ENCODE data around the gene HSD17B1. TPM values are rescaled to one million over a fixed set of nuclear protein-coding genes. Genes with fewer than 3 reads are reported as not detected.
"Not testable (repeated sequence)": the region's sequence is repeated elsewhere in the genome, so short reads cannot be mapped to it uniquely, and the experiment has no call there.

HSD17B1 gene
- total RNA-seq, 6 experiments from 2014 or later, result 0.31 to 1.1 (median 0.87) TPM

DNA sequence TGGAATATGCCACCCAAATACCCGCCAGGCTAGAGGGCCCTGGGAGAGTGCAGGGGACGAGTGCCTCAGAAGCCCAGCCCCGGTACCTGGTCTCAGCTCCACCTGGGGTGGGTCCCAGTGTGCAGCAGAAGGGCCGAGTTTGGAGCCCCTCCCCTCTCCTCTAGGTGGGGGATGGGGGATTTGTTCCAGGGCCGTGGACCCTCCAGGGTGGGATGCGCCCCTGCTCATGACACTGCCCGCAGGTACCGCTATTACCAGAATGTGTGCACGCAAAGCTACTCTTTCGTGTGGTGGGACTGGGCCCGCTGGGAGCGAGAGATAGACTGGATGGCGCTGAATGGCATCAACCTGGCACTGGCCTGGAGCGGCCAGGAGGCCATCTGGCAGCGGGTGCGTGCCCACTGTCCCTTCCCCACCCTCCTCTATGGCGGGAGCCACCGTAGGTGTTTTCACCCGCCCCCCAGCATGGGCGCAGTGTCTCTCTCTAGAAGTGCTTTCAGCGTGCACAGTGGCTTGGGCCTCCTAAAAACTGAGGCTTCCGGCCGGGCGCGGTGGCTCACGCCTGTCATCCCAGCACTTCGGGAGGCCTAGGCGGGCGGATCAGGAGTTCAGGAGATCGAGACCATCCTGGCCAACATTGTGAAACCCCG is 15.4 kb upstream of the HSD17B1 start:
- Histone ChIP-seq H3K4me1 (peaks cover 0 to 39% (median 14%) of the 10 kb centered on the region in 4 donors), H3K27me3 (no peaks in the 10 kb centered on the region), H3K4me3 (peak overlapping the region; percentile 44 to 69 (median 64)), H3K9me3 (no peaks in the 10 kb centered on the region), H3K27ac (peak overlapping the region; percentile 89 to 100 (median 92)), H3K36me3 (peaks cover 0 to 16% (median 2%) of the 10 kb centered on the region in 4 donors)
- 67% methylated on average over 3 of the region's 31 CpGs for WGBS (ENCODE audit: insufficient coverage, low coverage, low lambda C conversion rate, missing lambda C conversion rate)
- intact Hi-C loops (cut with DNase I), result no loop called here
- TF ChIP-seq POLR2A (IDR thresholded peaks at IDR 0.05), result no peak
- TF ChIP-seq, protein P1, sequence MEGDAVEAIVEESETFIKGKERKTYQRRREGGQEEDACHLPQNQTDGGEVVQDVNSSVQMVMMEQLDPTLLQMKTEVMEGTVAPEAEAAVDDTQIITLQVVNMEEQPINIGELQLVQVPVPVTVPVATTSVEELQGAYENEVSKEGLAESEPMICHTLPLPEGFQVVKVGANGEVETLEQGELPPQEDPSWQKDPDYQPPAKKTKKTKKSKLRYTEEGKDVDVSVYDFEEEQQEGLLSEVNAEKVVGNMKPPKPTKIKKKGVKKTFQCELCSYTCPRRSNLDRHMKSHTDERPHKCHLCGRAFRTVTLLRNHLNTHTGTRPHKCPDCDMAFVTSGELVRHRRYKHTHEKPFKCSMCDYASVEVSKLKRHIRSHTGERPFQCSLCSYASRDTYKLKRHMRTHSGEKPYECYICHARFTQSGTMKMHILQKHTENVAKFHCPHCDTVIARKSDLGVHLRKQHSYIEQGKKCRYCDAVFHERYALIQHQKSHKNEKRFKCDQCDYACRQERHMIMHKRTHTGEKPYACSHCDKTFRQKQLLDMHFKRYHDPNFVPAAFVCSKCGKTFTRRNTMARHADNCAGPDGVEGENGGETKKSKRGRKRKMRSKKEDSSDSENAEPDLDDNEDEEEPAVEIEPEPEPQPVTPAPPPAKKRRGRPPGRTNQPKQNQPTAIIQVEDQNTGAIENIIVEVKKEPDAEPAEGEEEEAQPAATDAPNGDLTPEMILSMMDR (IDR thresholded peaks at IDR 0.05), result no peak
- ATAC-seq, result peak in 1 of 4 donors; percentile 0
- peak in 1 of 3 donors; percentile 60 for DNase-seq

DNA sequence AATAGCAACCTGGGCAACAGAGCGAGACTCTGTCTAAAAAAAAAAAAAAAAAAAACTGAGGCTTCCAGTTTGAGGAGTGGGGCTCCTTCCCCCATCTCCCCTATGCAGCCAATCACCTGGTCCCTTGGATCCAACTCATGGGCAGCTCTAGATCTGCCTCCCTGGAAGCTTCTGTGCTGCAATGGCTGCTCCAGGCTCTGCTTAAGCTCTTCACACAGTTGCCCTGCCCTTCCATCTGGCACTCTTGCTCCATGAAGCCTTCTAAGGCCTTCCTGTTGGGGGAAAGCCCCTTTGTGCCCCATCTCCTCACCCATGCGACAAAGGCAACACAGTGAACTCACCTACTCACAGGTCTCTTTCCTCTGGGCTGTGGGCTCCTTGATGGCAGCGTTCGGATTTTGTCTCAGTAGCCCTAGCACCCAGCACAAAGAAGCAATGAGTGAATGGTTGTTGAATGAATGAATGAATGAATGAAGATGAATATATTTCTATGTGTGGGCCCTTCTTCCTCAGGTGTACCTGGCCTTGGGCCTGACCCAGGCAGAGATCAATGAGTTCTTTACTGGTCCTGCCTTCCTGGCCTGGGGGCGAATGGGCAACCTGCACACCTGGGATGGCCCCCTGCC is 14.8 kb upstream of the HSD17B1 start:
- H3K4me3 ChIP-seq, result no peak overlapping the region
- no peak overlapping the region for H3K27ac ChIP-seq

GRCh38 chr17:42538482-42538881 is 14.2 kb upstream of the HSD17B1 start:
- DNase-seq (peak in 1 of 3 donors; percentile 56), ATAC-seq (no peak)
- Histone ChIP-seq H3K27ac (no peak overlapping the region), H3K4me1 (peaks cover 0 to 33% (median 12%) of the 10 kb centered on the region in 4 donors), H3K4me3 (no peak overlapping the region), H3K36me3 (peaks cover 0 to 20% (median 7%) of the 10 kb centered on the region in 4 donors), H3K9me3 (no peaks in the 10 kb centered on the region), H3K27me3 (no peaks in the 10 kb centered on the region)
- TF ChIP-seq, protein P1 (IDR thresholded peaks at IDR 0.05), result no peak
- no peak for TF ChIP-seq POLR2A (IDR thresholded peaks at IDR 0.05)
- WGBS (ENCODE audit: insufficient coverage, low coverage, low lambda C conversion rate, missing lambda C conversion rate), result 100% methylated on average over 2 of the region's 14 CpGs
- intact Hi-C loops (cut with DNase I), result no loop called here

More for the DNA sequence above, 14.8 kb upstream of the HSD17B1 start:
- H3K36me3 ChIP-seq, result peaks cover 0 to 16% (median 4%) of the 10 kb centered on the region in 4 donors
- 92% methylated on average over 2 of the region's 5 CpGs for WGBS (ENCODE audit: insufficient coverage, low coverage, low lambda C conversion rate, missing lambda C conversion rate)
- no peaks in the 10 kb centered on the region for H3K27me3 ChIP-seq
- H3K4me1 ChIP-seq, result peaks cover 0 to 37% (median 14%) of the 10 kb centered on the region in 4 donors
- no peaks in the 10 kb centered on the region for H3K9me3 ChIP-seq
- peak in 1 of 3 donors; percentile 29 for DNase-seq
- intact Hi-C loops (cut with DNase I), result no loop called here
- ATAC-seq, result no peak
- TF ChIP-seq POLR2A (IDR thresholded peaks at IDR 0.05), result no peak
- TF ChIP-seq, protein P1 (IDR thresholded peaks at IDR 0.05), result no peak

- ATAC-seq; intact Hi-C loops (cut with DNase I); H3K9me3 ChIP-seq; H3K27me3 ChIP-seq; DNase-seq; H3K4me3 ChIP-seq: not testable (repeated sequence)
- 87% methylated on average over 3 of the region's 4 CpGs for WGBS (ENCODE audit: insufficient coverage, low coverage, low lambda C conversion rate, missing lambda C conversion rate)
- peak overlapping the region in 1 of 3 donors; percentile 67 for H3K27ac ChIP-seq
- peaks cover 0 to 20% (median 8%) of the 10 kb centered on the region in 4 donors for H3K36me3 ChIP-seq
- H3K4me1 ChIP-seq, result peaks cover 0 to 35% (median 14%) of the 10 kb centered on the region in 4 donors
These were observed 12.2 kb upstream of the HSD17B1 start for GRCh38 chr17:42540558-42540957.
